ENCODE measurements around the gene TBC1D22A.

TBC1D22A gene

DNA sequence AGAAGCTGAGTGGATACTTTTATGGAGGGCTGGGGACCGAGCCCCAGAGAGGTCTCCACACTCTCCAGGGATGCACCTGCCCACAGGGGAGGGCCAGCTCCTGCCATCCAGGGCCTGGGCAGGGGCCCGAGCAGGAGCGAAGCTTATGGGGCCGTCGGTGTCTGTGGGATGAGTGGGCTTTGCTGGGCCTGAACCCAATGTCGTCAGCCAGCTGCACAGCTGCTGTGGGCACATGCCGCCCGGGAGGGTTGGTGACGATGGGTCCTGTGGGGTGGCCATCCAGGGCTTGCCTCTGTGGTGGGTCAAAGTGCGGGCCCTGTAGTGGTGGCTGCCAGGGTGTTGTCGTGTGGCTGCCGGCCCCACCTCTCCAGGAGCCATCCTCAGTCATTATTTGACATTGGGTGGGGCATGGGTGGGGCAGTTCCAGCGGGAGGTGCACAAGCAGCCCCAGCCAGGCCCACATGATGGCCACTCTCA lies 447.1 kb downstream of the TBC1D22A start:
- DNase-seq: no peak

DNA sequence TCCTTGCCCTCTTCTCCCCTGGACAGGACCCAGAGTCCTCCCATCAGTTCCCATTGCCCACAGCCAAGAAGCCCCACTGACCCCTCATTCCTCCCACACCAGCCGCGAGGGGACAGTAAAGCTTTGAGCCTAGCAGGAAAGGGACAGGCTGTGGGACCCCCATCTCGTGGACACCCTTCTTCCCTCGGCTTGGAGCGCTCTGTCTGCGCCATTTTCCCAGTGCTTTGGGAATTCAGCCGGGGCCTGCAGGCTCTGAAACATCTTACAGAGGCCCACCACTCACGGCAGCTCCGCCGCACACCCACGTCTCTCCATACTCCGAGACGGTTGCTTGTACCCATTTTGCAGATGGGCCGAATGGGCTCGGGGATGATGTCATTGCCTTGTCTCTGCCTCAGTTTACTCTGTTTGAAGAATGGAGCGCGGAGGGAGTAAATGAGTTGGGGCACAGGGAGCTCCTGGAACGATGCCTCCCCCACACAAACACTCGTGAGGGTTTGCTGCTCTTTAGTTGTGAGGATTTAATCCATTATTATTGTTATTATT lies 447.7 kb downstream of the TBC1D22A start:
- DNase-seq: no peak

DNA sequence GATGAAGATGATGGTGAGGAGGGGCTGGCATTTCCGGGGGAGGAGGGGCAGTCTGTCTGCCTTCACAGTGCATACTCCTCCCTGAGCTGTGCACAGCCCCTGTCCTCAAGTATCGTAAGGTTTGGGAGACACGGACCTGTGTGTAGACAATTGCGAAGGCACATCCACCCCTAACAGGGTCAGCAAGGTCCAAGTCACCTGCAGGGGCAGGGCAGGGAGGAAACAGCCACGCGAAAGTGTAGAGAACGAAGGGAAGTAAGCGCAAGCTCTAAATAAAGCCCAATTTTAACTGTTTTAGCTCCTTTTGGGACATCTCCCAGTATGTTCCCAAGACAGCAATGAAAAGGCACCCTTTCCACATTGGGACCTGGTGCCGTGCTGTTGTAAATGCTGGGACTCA lies 448.2 kb downstream of the TBC1D22A start:
- no peak for DNase-seq

DNA sequence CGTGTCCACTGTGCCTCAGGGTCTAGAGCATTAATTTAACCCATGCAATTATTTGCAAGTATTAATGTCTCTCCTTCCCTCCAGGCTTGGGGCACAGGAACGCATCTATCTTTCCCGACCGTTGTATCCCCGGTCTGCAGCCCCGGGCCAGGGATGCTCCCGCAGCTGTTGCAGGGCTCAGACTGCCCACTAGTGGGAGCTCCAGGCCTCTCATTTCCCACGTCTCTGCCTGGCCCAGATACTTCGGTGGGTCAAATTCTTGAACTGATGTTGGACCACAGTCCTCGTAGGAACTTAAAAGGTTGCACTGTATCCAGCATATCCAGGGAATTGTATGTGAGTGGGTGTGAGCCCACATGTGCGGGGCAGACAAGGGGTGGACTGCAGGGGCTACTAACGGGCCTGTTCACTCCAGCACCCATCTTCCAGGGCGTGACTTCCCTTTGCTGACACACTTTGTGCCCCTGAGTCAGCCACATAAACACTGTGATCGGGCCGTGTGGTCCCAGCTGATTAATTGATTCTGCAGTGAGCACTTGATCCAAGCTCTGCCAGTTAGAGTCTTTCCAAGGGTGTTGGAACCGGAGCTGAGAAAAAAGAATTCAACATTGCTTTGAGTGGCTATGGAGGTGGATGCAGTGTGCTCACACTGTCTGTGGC lies 451.3 kb downstream of the TBC1D22A start:
- DNase-seq: no peak

DNA sequence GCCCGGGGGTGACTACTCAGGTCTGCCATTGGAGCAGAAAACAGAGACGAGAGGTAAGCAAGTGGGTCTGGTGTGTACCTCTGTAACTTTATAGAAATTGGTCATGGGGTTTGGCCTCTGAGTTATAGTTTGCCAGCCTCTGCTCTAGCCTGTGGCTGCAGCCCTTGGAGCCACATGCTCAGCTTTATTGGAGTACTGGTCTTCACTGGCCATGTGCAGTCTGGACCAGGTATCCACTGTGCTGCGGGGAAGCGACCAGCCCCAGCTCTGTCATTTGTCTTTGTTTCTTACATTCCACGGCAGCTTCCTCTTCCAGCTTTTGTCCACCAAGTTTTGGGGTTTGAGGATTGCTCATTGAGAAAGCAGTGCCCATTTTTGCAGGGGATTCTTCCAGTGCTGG lies 453.4 kb downstream of the TBC1D22A start:
- no peak for DNase-seq

DNA sequence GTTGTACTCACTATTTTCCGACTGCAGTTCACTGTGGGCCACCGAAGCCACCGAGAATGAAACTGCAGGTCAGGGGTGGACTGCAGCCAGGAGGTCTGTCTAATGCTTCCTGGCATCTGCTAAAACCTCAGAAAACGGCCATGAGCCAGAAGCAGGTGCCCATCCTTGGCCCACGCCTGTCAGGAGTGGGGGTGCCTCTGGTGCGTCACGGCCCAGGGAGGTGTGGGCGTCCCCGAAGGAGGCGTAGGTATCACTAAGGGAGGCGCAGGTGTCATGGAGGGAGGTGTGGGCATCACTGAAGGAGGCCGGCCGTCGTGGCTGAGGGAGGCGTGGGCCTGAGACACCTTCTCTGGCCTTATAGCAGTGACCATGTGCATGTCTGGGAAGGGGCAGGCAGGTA lies 456.2 kb downstream of the TBC1D22A start:
- DNase-seq: no peak

DNA sequence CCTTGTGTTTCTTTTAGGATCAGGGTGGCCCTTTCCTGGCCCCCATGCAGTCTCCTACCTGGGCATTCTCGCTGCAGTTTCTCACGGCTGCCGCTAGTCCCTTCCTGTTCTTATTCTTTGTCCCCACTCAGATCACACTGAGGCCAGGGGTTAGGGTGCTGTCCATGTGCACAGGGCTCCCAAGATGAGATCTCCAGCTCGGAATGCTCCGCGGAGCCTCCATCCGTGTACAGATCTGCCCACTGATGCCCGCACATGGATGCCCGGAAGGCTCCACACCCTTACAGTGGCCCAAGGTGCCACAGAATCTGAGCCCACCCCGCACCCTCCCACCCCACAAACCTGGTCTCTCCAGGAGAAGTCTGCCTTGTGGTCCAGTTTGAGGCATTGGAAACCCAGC lies 457.3 kb downstream of the TBC1D22A start:
- no peak for DNase-seq

DNA sequence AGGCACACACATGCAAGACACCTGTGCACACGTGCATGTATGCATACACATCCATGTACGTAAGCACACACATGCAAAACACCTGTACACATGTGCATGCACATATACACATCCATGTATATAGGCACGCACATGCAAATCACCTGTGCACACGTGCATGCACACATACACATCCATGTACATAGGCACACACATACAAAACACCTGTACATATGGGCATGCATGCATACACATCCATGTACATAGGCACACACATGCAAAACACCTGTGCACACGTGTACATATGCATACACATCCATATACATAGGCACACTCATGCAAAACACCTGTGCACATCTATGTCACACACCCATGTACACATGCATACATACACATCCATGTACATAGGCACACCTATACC lies 458.3 kb downstream of the TBC1D22A start:
- DNase-seq: no peak

DNA sequence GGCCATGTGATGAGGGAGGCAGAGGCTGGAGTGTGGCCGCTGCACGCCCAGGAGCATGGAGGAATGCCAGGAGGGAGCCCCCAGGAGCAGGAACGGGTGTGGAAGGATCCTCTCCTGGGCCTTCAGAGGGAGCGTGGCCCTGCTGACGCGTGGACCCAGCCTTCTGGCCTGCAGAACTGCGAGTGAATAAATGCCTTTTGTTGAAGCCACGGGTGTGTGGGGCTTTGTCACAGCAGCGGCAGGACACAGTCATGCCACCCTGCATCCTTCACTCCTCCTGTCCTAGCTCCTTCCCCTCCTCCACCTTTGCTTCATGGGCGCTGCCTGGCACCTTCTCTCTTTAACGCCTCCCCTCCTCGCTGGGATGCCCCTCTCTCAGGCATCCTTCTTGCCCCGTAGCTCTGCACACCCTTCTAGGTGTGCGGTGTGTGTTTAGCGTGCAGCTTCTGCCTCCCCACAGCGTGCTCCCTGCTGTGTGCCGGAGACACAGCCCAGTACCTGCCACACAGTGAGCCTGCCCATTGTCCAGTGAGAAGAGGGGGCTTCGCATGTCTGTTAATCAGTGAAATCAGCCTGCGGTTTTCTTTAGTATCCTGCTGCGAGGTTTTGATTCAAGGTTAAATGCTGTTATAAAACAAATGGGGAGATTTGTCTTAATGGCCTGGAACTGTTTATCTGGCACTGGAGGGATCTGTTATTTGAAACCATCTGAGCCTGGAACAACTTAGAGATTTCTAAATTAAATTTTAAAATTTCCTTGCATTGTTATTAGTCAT lies 459.6 kb downstream of the TBC1D22A start:
- no peak for DNase-seq

All from hippocampal formation (tissue), 2 donors.